Measurements from ENCODE around the gene SYTL1. TPM values are rescaled to one million over a fixed set of nuclear protein-coding genes. Genes with fewer than 3 reads are reported as not detected.

SYTL1 gene
- total and polyA plus RNA-seq, 9 of the 15 experiments (the other 6 are each of a cell fraction or from before 2014, with no cell fraction given) = 0.04 to 9.3 (median 1.7) TPM

- TF ChIP-seq PREB (CRISPR knock-in tag; IDR thresholded peaks at IDR 0.05) (peak; percentile 72; the same call in 1 of the 2 replicates), NFE2L1 (tag; IDR thresholded peaks at IDR 0.05; ENCODE audit: borderline replicate concordance, low read depth) (no peak), SRSF1 (IDR thresholded peaks at IDR 0.05; ENCODE audit: low read depth, low read length) (no peak), CREB5 (CRISPR knock-in tag; IDR thresholded peaks at IDR 0.05) (no peak), ZNF766 (CRISPR knock-in tag; conservative IDR thresholded peaks at IDR 0.05) (no peak), TAF7 (tag; IDR thresholded peaks at IDR 0.05) (peak; percentile 58; the same call in 1 of the 2 replicates), RBBP5 (IDR thresholded peaks at IDR 0.05; ENCODE audit: borderline replicate concordance, insufficient read depth, low read length, poor library complexity, severe bottlenecking) (peak; percentile 95), PRMT5 (CRISPR knock-in tag; IDR thresholded peaks at IDR 0.05) (no peak), CTBP1 (IDR thresholded peaks at IDR 0.05; ENCODE audit: borderline replicate concordance) (peak; percentile 74), NR2F6 (CRISPR knock-in tag; IDR thresholded peaks at IDR 0.05) (no peak), ZMIZ1 (IDR thresholded peaks at IDR 0.05; ENCODE audit: low read depth in 2 of 2, low read length in 2 of 2) (peak in 1 of 2 experiments; percentile 10; a peak in 1 of 4 replicates), HCFC1 (IDR thresholded peaks at IDR 0.05; ENCODE audit: low read depth, low read length) (no peak), MTF1 (CRISPR knock-in tag; IDR thresholded peaks at IDR 0.05; ENCODE audit: borderline replicate concordance) (no peak), PYGO2 (tag; IDR thresholded peaks at IDR 0.05) (no peak), ZBTB17 (CRISPR knock-in tag; IDR thresholded peaks at IDR 0.05) (0 out of 2 replicates have a peak, but pooled peaks have one; percentile 58), TEAD1 (CRISPR knock-in tag; IDR thresholded peaks at IDR 0.05) (peak; percentile 12 to 46; a peak in 1 of 4 replicates), DNMT1 (IDR thresholded peaks at IDR 0.05) (no peak), ZNF280B (CRISPR knock-in tag; IDR thresholded peaks at IDR 0.05) (no peak), SMAD1 (IDR thresholded peaks at IDR 0.05; ENCODE audit: low read depth, low read length, partially characterized antibody) (no peak)
Measured at GRCh38 chr1:27366411-27367159, 24.8 kb downstream of the SYTL1 start, which contains the start of gene MAP3K6 (continued).

Data from K562 (cell line).